Adrenal gland (tissue), 12 donors: ENCODE data around the gene SETD3. TPM values are rescaled to one million over a fixed set of nuclear protein-coding genes. Genes with fewer than 3 reads are reported as not detected.

Experiments
- DNase-seq, 7 donors: peaks; one replicate each; pipeline ENCODE4 v3.0.0-alpha.2; 2019 to 2020
- H3K27ac ChIP-seq, 5 donors: fragments of 200-600 bp; sonication (generic) in 4 of 5; 1 replicate in 3 of 5; 2 replicates in 2 of 5; pipeline versions ENCODE4 v1.5.1 to v1.8.0; 2016 to 2020; ENCODE audit warnings: mild to moderate bottlenecking in 1 of 5
- H3K27me3 ChIP-seq: fragments of 200-600 bp; 2 replicates; pipeline ENCODE4 v1.8.0; 2021
- H3K36me3 ChIP-seq, 2 donors: fragments of 200-600 bp; replicated peaks in 1 of 2; 1 replicate in 1 of 2; 2 replicates in 1 of 2; pipeline versions ENCODE4 v1.5.1 to v1.8.0; 2018 to 2022
- H3K4me1 ChIP-seq, 2 donors: fragments of 200-600 bp; replicated peaks in 1 of 2; 1 replicate in 1 of 2; 2 replicates in 1 of 2; pipeline versions ENCODE4 v1.5.1 to v1.8.0; 2018 to 2021
- H3K4me3 ChIP-seq, 4 donors: fragments of 200-600 bp; sonication (generic) in 3 of 4; one replicate each; pipeline ENCODE4 v1.5.1; 2016 to 2018
- H3K9me3 ChIP-seq, 3 donors: fragments of 200-600 bp; sonication (generic) in 1 of 3; replicated peaks in 1 of 3; 1 replicate in 2 of 3; 2 replicates in 1 of 3; pipeline versions ENCODE4 v1.5.1 to v1.8.0; 2016 to 2021
- CTCF ChIP-seq, 6 experiments: fragments of 450-650 bp in 4 of 6; fragments of 200-600 bp in 2 of 6; sonication (generic) in 1 of 6; IDR thresholded peaks; 1 replicate in 5 of 6; 2 replicates in 1 of 6; pipeline versions ENCODE4 v1.5.1 to v1.8.0; 2016 to 2021; ENCODE audit warnings: antibody characterized with exemption in 6 of 6, mild to moderate bottlenecking in 2 of 6, moderate library complexity in 1 of 6
- POLR2A ChIP-seq, 2 donors: fragments of 450-650 bp; IDR thresholded peaks; one replicate each; pipeline ENCODE4 v1.6.1; 2017; ENCODE audit warnings: antibody characterized with exemption in 2 of 2, mild to moderate bottlenecking in 2 of 2, moderate library complexity in 1 of 2
- WGBS, 4 donors: extraction: QIAGEN DNeasy Blood & Tissue Kit in 2 of 4; methylation state at CpG; one replicate each; pipeline versions ENCODE4 v1.1.5 to v1.1.7; 2013 to 2017; 5-methylcytosine and 5-hydroxymethylcytosine counted together
- intact Hi-C, 2 donors: fragments of 100-400 bp; cut with DNase I; formaldehyde crosslinking; loops; one replicate each; pipeline versions ENCODE4 v1.14.1 to v1.15.0; 2022 to 2023
- polyA plus RNA-seq, 3 donors: library from polyadenylated mRNA; stranded (reverse); fragments of 200-250 nt in 2 of 3; fragments of 350-450 nt in 1 of 3; fragmentation: Illumina TruSeq in 1 of 3; extraction: RNeasy Lipid Tissue Mini Kit (QIAGEN cat#74804) in 1 of 3; gene quantifications; one replicate each; pipeline ENCODE4 v1.2.3, GENCODE V29; 2013 to 2014
- total RNA-seq, 9 donors: library from RNA; depleted of rRNA in 4 of 9; stranded (reverse); fragments of >200 nt in 4 of 9; fragments of 120-200 nt in 1 of 9; fragmentation: NEBNext Ultra II Directional in 1 of 9; extraction: Animal tissue kit (Norgen Biotek cat#: 25700) in 1 of 9; gene quantifications; one replicate each; pipeline versions ENCODE4 v1.1.0 to v1.2.4, GENCODE V29; 2013 to 2023
- donor health status: healthy with polysubstance abuse.
- donor health status: Bipolar disorder and iron deficiency.
- donor health status: DM: yes; HTN: yes; CAD: no.
- donor health status: DM: no; HTN: no; CAD: no.
- donor health status: DM: no; HTN: no; CAD: no.
- donor health status: DM: yes; HTN: yes; CAD: no.

The SETD3 gene
- total and polyA plus RNA-seq, 12 donors: 23.1 to 58.6 (median 44.3) TPM

GRCh38 chr14:99454246-99454645 lies 26.4 kb downstream of the SETD3 start:
- intact Hi-C loops: no loop called here
- Histone ChIP-seq H3K4me1 (no peaks in the 10 kb centered on the region), H3K36me3 (peaks cover 0 to 36% of the 10 kb centered on the region in 2 donors), H3K27ac (no peak overlapping the region), H3K4me3 (no peak overlapping the region), H3K27me3 (no peaks in the 10 kb centered on the region), H3K9me3 (no peaks in the 10 kb centered on the region)
- TF ChIP-seq POLR2A (IDR thresholded peaks at IDR 0.05) (no peak), CTCF (IDR thresholded peaks at IDR 0.05) (no peak)
- 60 to 91% (median 68%) methylated on average over 3 of the region's 3 CpGs for WGBS, 4 donors
- no peak for DNase-seq

DNA sequence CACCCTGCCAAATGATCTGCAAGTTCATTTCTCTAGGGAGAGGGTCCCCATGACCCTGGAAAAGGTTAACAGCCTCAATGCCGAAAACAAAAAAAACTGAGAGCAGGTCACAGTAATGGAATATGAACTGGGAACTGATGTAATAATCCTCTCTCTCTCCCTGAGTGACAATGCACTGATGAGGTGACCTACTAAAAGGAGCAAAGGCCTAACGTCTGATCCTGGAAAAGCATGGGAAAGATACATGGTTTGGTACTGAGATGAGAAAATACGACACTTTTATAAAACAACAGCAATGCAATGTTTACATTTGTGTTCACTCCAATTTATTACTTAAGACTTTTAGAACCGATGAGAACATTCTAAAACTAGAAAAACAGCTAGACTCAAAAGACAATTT lies 27.7 kb downstream of the SETD3 start:
- H3K27me3 ChIP-seq: no peaks in the 10 kb centered on the region
- intact Hi-C loops: no loop called here
- peaks cover 0 to 37% of the 10 kb centered on the region in 2 donors for H3K36me3 ChIP-seq
- no peak for TF ChIP-seq POLR2A (IDR thresholded peaks at IDR 0.05)
- no peak for TF ChIP-seq CTCF (IDR thresholded peaks at IDR 0.05)
- WGBS, 4 donors: 76 to 88% (median 82%) methylated on average over 4 of the region's 4 CpGs
- no peaks in the 10 kb centered on the region for H3K4me1 ChIP-seq
- no peak overlapping the region for H3K27ac ChIP-seq
- DNase-seq: no peak
- no peaks in the 10 kb centered on the region for H3K9me3 ChIP-seq
- H3K4me3 ChIP-seq: no peak overlapping the region

GRCh38 chr14:99451234-99451633 lies 29.4 kb downstream of the SETD3 start:
- peaks cover 0 to 24% of the 10 kb centered on the region in 2 donors for H3K36me3 ChIP-seq
- no peak for TF ChIP-seq POLR2A (IDR thresholded peaks at IDR 0.05)
- no peak for TF ChIP-seq CTCF (IDR thresholded peaks at IDR 0.05)
- WGBS, 4 donors: 90 to 96% (median 95%) methylated on average over 5 of the region's 5 CpGs
- intact Hi-C loops: no loop called here
- H3K4me3 ChIP-seq: no peak overlapping the region
- no peaks in the 10 kb centered on the region for H3K9me3 ChIP-seq
- no peaks in the 10 kb centered on the region for H3K4me1 ChIP-seq
- no peaks in the 10 kb centered on the region for H3K27me3 ChIP-seq
- DNase-seq: no peak
- no peak overlapping the region for H3K27ac ChIP-seq

- Histone ChIP-seq H3K27ac (no peak overlapping the region), H3K36me3 (peaks cover 0 to 19% of the 10 kb centered on the region in 2 donors), H3K4me1 (no peaks in the 10 kb centered on the region), H3K27me3 (no peaks in the 10 kb centered on the region), H3K9me3 (no peaks in the 10 kb centered on the region), H3K4me3 (no peak overlapping the region)
- intact Hi-C loops: no loop called here
- TF ChIP-seq POLR2A (IDR thresholded peaks at IDR 0.05): no peak
- no peak for TF ChIP-seq CTCF (IDR thresholded peaks at IDR 0.05)
- WGBS, 4 donors: 89 to 96% (median 94%) methylated on average over 3 of the region's 3 CpGs
- DNase-seq: no peak
These were observed 30.4 kb downstream of the SETD3 start for GRCh38 chr14:99450266-99450665.
